Measurements from ENCODE around the gene COL26A1.

The COL26A1 gene

DNA sequence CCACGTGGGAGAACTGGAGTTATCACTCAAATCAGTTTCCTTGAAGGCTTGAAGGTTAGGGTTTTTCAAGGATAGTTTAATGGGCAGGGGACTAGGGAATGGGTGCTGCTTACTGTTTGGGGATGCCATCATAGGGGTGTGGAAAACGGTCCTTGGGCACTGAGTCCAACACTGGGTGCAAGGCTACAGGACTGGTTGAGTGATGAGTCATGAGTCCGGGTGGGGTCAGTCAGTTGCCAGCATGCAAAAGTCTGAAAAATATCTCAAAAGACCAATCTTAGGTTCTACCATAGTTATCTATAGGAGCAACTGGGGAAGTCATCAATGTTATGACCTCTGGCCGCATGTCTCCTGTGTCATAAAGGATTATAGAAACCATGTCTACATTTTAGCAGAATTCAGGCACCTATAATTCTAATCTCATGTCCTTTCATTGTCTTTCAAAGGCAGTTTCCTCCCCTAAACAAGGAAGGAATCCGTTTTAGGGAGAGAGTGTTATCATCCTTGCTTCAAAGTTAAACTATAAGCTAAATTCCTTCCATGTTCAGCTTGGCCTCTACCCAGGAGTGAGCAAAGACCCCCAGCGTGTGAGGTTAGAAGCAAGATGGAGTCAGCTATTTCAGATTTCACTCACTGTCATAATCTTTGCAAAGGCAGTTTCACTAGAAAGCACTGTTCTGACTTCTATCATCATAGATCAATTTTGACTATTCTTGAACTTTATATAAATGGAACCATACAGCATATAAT lies 94.5 kb downstream of the COL26A1 start:
- Histone ChIP-seq H3K18ac (ENCODE audit: low read depth in 1 of 2, low read length in 2 of 2) (no peak overlapping the region), H2BK5ac (ENCODE audit: low read depth, low read length, poor library complexity, severe bottlenecking) (no peak overlapping the region), H2AK5ac (ENCODE audit: low read length, severe bottlenecking) (no peak overlapping the region), H3K27me3 (ENCODE audit: control insufficient read depth in 1 of 2, insufficient read depth in 1 of 2, low read length in 2 of 2) (peaks cover 8 to 32% of the 10 kb centered on the region in 2 experiments), H3K9me3 (ENCODE audit: control insufficient read depth, low read length) (no peaks in the 10 kb centered on the region), H2BK15ac (ENCODE audit: low read depth, poor library complexity, severe bottlenecking) (no peak overlapping the region), H4K91ac (ENCODE audit: low read length) (no peak overlapping the region), H3K4me2 (ENCODE audit: low read length, poor library complexity, severe bottlenecking) (no peak overlapping the region), H3K14ac (ENCODE audit: low read length in 2 of 2) (no peak overlapping the region), H3K9ac (ENCODE audit: low read length) (no peak overlapping the region), H2BK12ac (ENCODE audit: low read length in 2 of 2) (no peak overlapping the region), H2AFZ (ENCODE audit: low read depth, low read length) (no peak overlapping the region), H3K4me3 (ENCODE audit: insufficient read depth in 1 of 2, low read depth in 1 of 2, low read length in 2 of 2) (no peak overlapping the region), H2BK120ac (ENCODE audit: low read depth, low read length) (no peak overlapping the region), H3K79me1 (replicated peaks; ENCODE audit: low read length, poor library complexity, severe bottlenecking) (no peaks in the 10 kb centered on the region), H3K36me3 (ENCODE audit: control insufficient read depth in 1 of 2, insufficient read depth in 2 of 2, low read depth in 1 of 2, low read length in 2 of 2) (no peaks in the 10 kb centered on the region), H4K8ac (ENCODE audit: low read length) (no peak overlapping the region), H3K23ac (ENCODE audit: low read length in 2 of 2) (no peak overlapping the region), H3K27ac (ENCODE audit: low read length, poor library complexity, severe bottlenecking) (no peak overlapping the region), H3K4ac (ENCODE audit: low read depth in 1 of 2, low read length in 2 of 2) (no peak overlapping the region), H3K4me1 (ENCODE audit: control insufficient read depth, insufficient read depth, low read depth, low read length) (peaks cover 3% of the 10 kb centered on the region)
- 82% methylated on average over 5 of the region's 6 CpGs for WGBS
- DNase-seq = no peak

DNA sequence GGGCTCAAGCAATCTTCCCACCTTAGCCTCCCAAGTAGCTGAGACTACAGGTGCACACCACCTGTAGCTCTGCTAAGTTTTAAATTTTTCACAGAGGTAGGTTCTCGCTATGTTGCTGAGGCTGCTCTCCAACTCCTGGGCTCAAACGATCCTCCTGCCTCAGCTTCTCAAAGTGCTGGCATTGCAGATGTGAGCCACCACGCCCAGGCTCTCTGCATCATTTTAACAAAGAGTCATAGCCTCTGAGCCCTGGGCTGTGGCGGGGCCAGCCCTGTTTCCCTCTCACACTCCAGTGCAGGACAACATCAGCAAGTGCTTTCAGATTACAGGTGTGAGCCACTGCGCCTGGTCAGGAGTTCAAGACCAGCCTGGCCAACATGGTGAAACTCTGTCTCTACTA lies 102.5 kb downstream of the COL26A1 start:
- Histone ChIP-seq H3K14ac (ENCODE audit: low read length in 2 of 2) (no peak overlapping the region), H3K23ac (ENCODE audit: low read length in 2 of 2) (no peak overlapping the region), H2AK5ac (ENCODE audit: low read length, severe bottlenecking) (no peak overlapping the region), H2BK12ac (ENCODE audit: low read length in 2 of 2) (no peak overlapping the region), H4K8ac (ENCODE audit: low read length) (no peak overlapping the region), H3K4me2 (ENCODE audit: low read length, poor library complexity, severe bottlenecking) (no peak overlapping the region), H3K4me3 (ENCODE audit: insufficient read depth in 1 of 2, low read depth in 1 of 2, low read length in 2 of 2) (no peak overlapping the region), H2AFZ (ENCODE audit: low read depth, low read length) (no peak overlapping the region), H4K91ac (ENCODE audit: low read length) (no peak overlapping the region), H3K9ac (ENCODE audit: low read length) (no peak overlapping the region), H3K27ac (ENCODE audit: low read length, poor library complexity, severe bottlenecking) (no peak overlapping the region), H3K79me1 (replicated peaks; ENCODE audit: low read length, poor library complexity, severe bottlenecking) (no peaks in the 10 kb centered on the region), H2BK5ac (ENCODE audit: low read depth, low read length, poor library complexity, severe bottlenecking) (no peak overlapping the region), H3K18ac (ENCODE audit: low read depth in 1 of 2, low read length in 2 of 2) (no peak overlapping the region), H3K4ac (ENCODE audit: low read depth in 1 of 2, low read length in 2 of 2) (no peak overlapping the region), H2BK120ac (ENCODE audit: low read depth, low read length) (no peak overlapping the region), H2BK15ac (ENCODE audit: low read depth, poor library complexity, severe bottlenecking) (no peak overlapping the region), H3K27me3 (ENCODE audit: control insufficient read depth in 1 of 2, insufficient read depth in 1 of 2, low read length in 2 of 2) (peaks cover 12 to 50% of the 10 kb centered on the region in 2 experiments), H3K4me1 (ENCODE audit: control insufficient read depth, insufficient read depth, low read depth, low read length) (peaks cover 3% of the 10 kb centered on the region), H3K9me3 (ENCODE audit: control insufficient read depth, low read length) (no peaks in the 10 kb centered on the region), H3K36me3 (ENCODE audit: control insufficient read depth in 1 of 2, insufficient read depth in 2 of 2, low read depth in 1 of 2, low read length in 2 of 2) (no peaks in the 10 kb centered on the region)
- DNase-seq = no peak
- WGBS = 90% methylated on average over 5 of the region's 5 CpGs

DNA sequence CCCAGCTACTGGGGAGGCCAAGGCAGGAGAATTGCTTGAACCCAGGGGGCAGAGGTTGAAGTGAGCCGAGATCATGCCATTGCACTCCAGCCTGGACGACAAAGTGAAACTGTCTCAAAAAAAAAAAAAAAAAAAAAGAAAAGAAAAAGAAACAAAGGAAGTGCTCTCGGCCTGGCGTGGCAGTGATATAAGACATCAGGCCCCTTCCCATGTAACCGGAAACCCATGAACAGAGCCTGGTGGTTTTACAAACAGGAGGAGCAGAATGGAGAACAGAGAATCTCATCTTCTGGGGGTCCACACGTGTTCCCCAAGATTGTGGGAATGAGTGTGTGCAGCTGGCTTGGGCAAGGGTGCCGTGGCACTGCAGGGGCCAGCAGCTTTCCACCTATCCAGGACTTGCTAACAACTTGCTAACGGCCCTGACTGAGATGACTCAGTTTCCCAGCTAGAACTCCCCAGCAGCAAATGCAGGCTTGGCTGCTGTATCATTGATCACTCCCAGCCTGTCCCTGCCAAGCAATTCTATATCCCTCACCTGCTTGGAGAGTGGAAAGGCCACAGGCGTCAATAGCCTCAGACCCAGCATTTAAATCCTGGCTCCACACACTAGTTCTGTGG lies 103.0 kb downstream of the COL26A1 start:
- no peak overlapping the region for H4K91ac ChIP-seq (ENCODE audit: low read length)
- no peak overlapping the region for H3K27ac ChIP-seq (ENCODE audit: low read length, poor library complexity, severe bottlenecking)
- H3K9ac ChIP-seq (ENCODE audit: low read length) = no peak overlapping the region
- H3K4me1 ChIP-seq (ENCODE audit: control insufficient read depth, insufficient read depth, low read depth, low read length) = peaks cover 3% of the 10 kb centered on the region
- H3K79me1 ChIP-seq (replicated peaks; ENCODE audit: low read length, poor library complexity, severe bottlenecking) = no peaks in the 10 kb centered on the region
- H2BK12ac ChIP-seq (ENCODE audit: low read length in 2 of 2) = no peak overlapping the region
- H3K18ac ChIP-seq (ENCODE audit: low read depth in 1 of 2, low read length in 2 of 2) = no peak overlapping the region
- no peak overlapping the region for H2AFZ ChIP-seq (ENCODE audit: low read depth, low read length)
- no peak overlapping the region for H2BK120ac ChIP-seq (ENCODE audit: low read depth, low read length)
- H3K27me3 ChIP-seq (ENCODE audit: control insufficient read depth in 1 of 2, insufficient read depth in 1 of 2, low read length in 2 of 2) = peaks cover 9 to 48% of the 10 kb centered on the region in 2 experiments
- 72% methylated on average over 9 of the region's 9 CpGs for WGBS
- no peak overlapping the region for H3K4me2 ChIP-seq (ENCODE audit: low read length, poor library complexity, severe bottlenecking)
- no peaks in the 10 kb centered on the region for H3K9me3 ChIP-seq (ENCODE audit: control insufficient read depth, low read length)
- no peak for DNase-seq
- no peak overlapping the region for H3K23ac ChIP-seq (ENCODE audit: low read length in 2 of 2)
- H4K8ac ChIP-seq (ENCODE audit: low read length) = no peak overlapping the region
- no peaks in the 10 kb centered on the region for H3K36me3 ChIP-seq (ENCODE audit: control insufficient read depth in 1 of 2, insufficient read depth in 2 of 2, low read depth in 1 of 2, low read length in 2 of 2)
- no peak overlapping the region for H2AK5ac ChIP-seq (ENCODE audit: low read length, severe bottlenecking)
- no peak overlapping the region for H2BK5ac ChIP-seq (ENCODE audit: low read depth, low read length, poor library complexity, severe bottlenecking)
- H3K14ac ChIP-seq (ENCODE audit: low read length in 2 of 2) = no peak overlapping the region
- H3K4me3 ChIP-seq (ENCODE audit: insufficient read depth in 1 of 2, low read depth in 1 of 2, low read length in 2 of 2) = no peak overlapping the region
- no peak overlapping the region for H2BK15ac ChIP-seq (ENCODE audit: low read depth, poor library complexity, severe bottlenecking)
- no peak overlapping the region for H3K4ac ChIP-seq (ENCODE audit: low read depth in 1 of 2, low read length in 2 of 2)

DNA sequence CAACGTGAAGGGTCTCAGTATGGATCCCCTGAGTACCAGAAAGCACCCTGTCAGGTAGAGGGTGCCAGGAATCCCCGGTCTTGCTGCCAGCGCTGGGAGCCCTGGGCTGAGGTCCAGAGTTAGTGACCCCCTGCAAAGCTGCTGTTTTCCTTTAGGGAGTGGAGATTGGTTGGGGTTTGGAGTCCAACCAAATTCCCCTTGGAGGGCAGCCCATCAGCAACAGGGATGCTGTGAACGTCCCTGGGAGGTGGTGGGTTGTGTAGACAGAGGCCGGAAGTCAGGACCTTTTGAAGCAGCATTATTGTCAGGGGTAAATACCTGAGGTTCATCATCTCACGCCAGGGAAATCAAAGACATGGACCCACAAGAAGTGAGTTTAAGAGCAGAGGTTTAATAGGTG lies 104.2 kb downstream of the COL26A1 start:
- Histone ChIP-seq H3K4me2 (ENCODE audit: low read length, poor library complexity, severe bottlenecking) (no peak overlapping the region), H3K4me3 (ENCODE audit: insufficient read depth in 1 of 2, low read depth in 1 of 2, low read length in 2 of 2) (no peak overlapping the region), H3K9ac (ENCODE audit: low read length) (no peak overlapping the region), H3K4ac (ENCODE audit: low read depth in 1 of 2, low read length in 2 of 2) (no peak overlapping the region), H2AFZ (ENCODE audit: low read depth, low read length) (no peak overlapping the region), H3K36me3 (ENCODE audit: control insufficient read depth in 1 of 2, insufficient read depth in 2 of 2, low read depth in 1 of 2, low read length in 2 of 2) (no peaks in the 10 kb centered on the region), H3K9me3 (ENCODE audit: control insufficient read depth, low read length) (no peaks in the 10 kb centered on the region), H2BK5ac (ENCODE audit: low read depth, low read length, poor library complexity, severe bottlenecking) (no peak overlapping the region), H3K14ac (ENCODE audit: low read length in 2 of 2) (no peak overlapping the region), H4K8ac (ENCODE audit: low read length) (no peak overlapping the region), H2BK12ac (ENCODE audit: low read length in 2 of 2) (no peak overlapping the region), H2AK5ac (ENCODE audit: low read length, severe bottlenecking) (no peak overlapping the region), H4K91ac (ENCODE audit: low read length) (no peak overlapping the region), H3K27ac (ENCODE audit: low read length, poor library complexity, severe bottlenecking) (no peak overlapping the region), H3K18ac (ENCODE audit: low read depth in 1 of 2, low read length in 2 of 2) (no peak overlapping the region), H3K27me3 (ENCODE audit: control insufficient read depth in 1 of 2, insufficient read depth in 1 of 2, low read length in 2 of 2) (peaks cover 9 to 50% of the 10 kb centered on the region in 2 experiments), H3K4me1 (ENCODE audit: control insufficient read depth, insufficient read depth, low read depth, low read length) (peaks cover 3% of the 10 kb centered on the region), H2BK120ac (ENCODE audit: low read depth, low read length) (no peak overlapping the region), H3K23ac (ENCODE audit: low read length in 2 of 2) (no peak overlapping the region), H2BK15ac (ENCODE audit: low read depth, poor library complexity, severe bottlenecking) (no peak overlapping the region), H3K79me1 (replicated peaks; ENCODE audit: low read length, poor library complexity, severe bottlenecking) (no peaks in the 10 kb centered on the region)
- DNase-seq = no peak
- 79% methylated on average over 6 of the region's 6 CpGs for WGBS

Measured in mesenchymal stem cell (in vitro differentiated cells and primary cell).